Thyroid gland (tissue), 4 donors: Measurements from ENCODE around the gene CAMTA1. TPM values are rescaled to one million over a fixed set of nuclear protein-coding genes. Genes with fewer than 3 reads are reported as not detected.

ENCODE experiments used
- DNase-seq, 2 donors: peaks; one replicate each; pipeline ENCODE4 v3.0.0-alpha.2; 2019
- H3K27ac ChIP-seq, 3 donors: fragments of 200-600 bp; sonication (generic); 1 replicate in 2 of 3; 2 replicates in 1 of 3; pipeline ENCODE4 v1.5.1; 2016 to 2019; ENCODE audit warnings: mild to moderate bottlenecking in 1 of 3, moderate library complexity in 1 of 3
- H3K27me3 ChIP-seq: fragments of 200-600 bp; sonication (generic); one replicate; pipeline ENCODE4 v1.5.1; 2019
- H3K36me3 ChIP-seq, 2 donors: fragments of 200-600 bp; sonication (generic); one replicate each; pipeline ENCODE4 v1.5.1; 2016 to 2019
- H3K4me1 ChIP-seq, 2 donors: fragments of 200-600 bp; sonication (generic); one replicate each; pipeline ENCODE4 v1.5.1; 2017 to 2019
- H3K4me3 ChIP-seq, 3 donors: fragments of 200-600 bp; sonication (generic); replicated peaks in 1 of 3; 1 replicate in 2 of 3; 2 replicates in 1 of 3; pipeline ENCODE4 v1.5.1; 2016; ENCODE audit warnings: mild to moderate bottlenecking in 1 of 3
- H3K9me3 ChIP-seq: fragments of 200-600 bp; sonication (generic); one replicate; pipeline ENCODE4 v1.5.1; 2017
- CTCF ChIP-seq, 6 experiments: fragments of 200-600 bp in 3 of 6; fragments of 450-650 bp in 3 of 6; sonication (generic) in 3 of 6; IDR thresholded peaks; one replicate each; pipeline ENCODE4 v1.5.1; 2016 to 2019; ENCODE audit warnings: antibody characterized with exemption in 6 of 6, mild to moderate bottlenecking in 2 of 6, inconsistent platforms in 1 of 6, moderate library complexity in 1 of 6
- POLR2A ChIP-seq, 2 donors: fragments of 450-650 bp; IDR thresholded peaks; one replicate each; pipeline ENCODE4 v1.6.1; 2017; ENCODE audit warnings: antibody characterized with exemption in 2 of 2, mild to moderate bottlenecking in 2 of 2, moderate library complexity in 1 of 2
- WGBS, 2 donors: methylation state at CpG; one replicate each; pipeline ENCODE4 v1.1.5; 2017; 5-methylcytosine and 5-hydroxymethylcytosine counted together
- intact Hi-C: fragments of 100-400 bp; cut with DNase I; formaldehyde crosslinking; loops from one replicate; pipeline ENCODE4 v1.15.1; 2023
- total RNA-seq, 4 donors: library from RNA; depleted of rRNA; stranded (reverse); fragments of >200 nt; gene quantifications; one replicate each; pipeline ENCODE4 v1.2.3, GENCODE V29; 2016

Gene CAMTA1
- total RNA-seq, 4 donors from 2014 or later = 63.9 to 124 (median 101) TPM

GRCh38 chr1:7406641-7407543, 621.6 kb downstream of the CAMTA1 start:
- 79 to 82% methylated on average over 17 to 18 of the region's 18 CpGs for WGBS, 2 donors
- Histone ChIP-seq H3K4me3 (no peak overlapping the region), H3K27me3 (no peaks in the 10 kb centered on the region), H3K4me1 (no peaks in the 10 kb centered on the region), H3K9me3 (no peaks in the 10 kb centered on the region), H3K27ac (no peak overlapping the region), H3K36me3 (no peaks in the 10 kb centered on the region)
- no peak for TF ChIP-seq POLR2A (IDR thresholded peaks at IDR 0.05)
- TF ChIP-seq CTCF (IDR thresholded peaks at IDR 0.05) = no peak
- intact Hi-C loops = no loop called here
- DNase-seq = peak in 1 of 2 donors; percentile 28

GRCh38 chr1:7407544-7407895, 622.3 kb downstream of the CAMTA1 start:
- no peak for DNase-seq
- no peak overlapping the region for H3K4me3 ChIP-seq
- H3K4me1 ChIP-seq = no peaks in the 10 kb centered on the region
- WGBS, 2 donors = 96 to 100% methylated on average over 5 to 7 of the region's 7 CpGs
- TF ChIP-seq CTCF (IDR thresholded peaks at IDR 0.05) (no peak), POLR2A (IDR thresholded peaks at IDR 0.05) (no peak)
- H3K27me3 ChIP-seq = no peaks in the 10 kb centered on the region
- intact Hi-C loops = no loop called here
- no peak overlapping the region for H3K27ac ChIP-seq
- H3K9me3 ChIP-seq = no peaks in the 10 kb centered on the region
- H3K36me3 ChIP-seq = no peaks in the 10 kb centered on the region

- no peaks in the 10 kb centered on the region for H3K27me3 ChIP-seq
- intact Hi-C loops = no loop called here
- H3K27ac ChIP-seq = no peak overlapping the region
- TF ChIP-seq POLR2A (IDR thresholded peaks at IDR 0.05) (no peak), CTCF (IDR thresholded peaks at IDR 0.05) (no peak)
- H3K4me3 ChIP-seq = no peak overlapping the region
- WGBS, 2 donors = 90 to 94% methylated on average over 16 to 18 of the region's 23 CpGs
- no peaks in the 10 kb centered on the region for H3K9me3 ChIP-seq
- DNase-seq = no peak
- no peaks in the 10 kb centered on the region for H3K36me3 ChIP-seq
- H3K4me1 ChIP-seq = no peaks in the 10 kb centered on the region
Observed at GRCh38 chr1:7407980-7408770, 622.9 kb downstream of the CAMTA1 start.

- Histone ChIP-seq H3K4me1 (no peaks in the 10 kb centered on the region), H3K27me3 (no peaks in the 10 kb centered on the region), H3K27ac (no peak overlapping the region), H3K4me3 (no peak overlapping the region), H3K36me3 (no peaks in the 10 kb centered on the region), H3K9me3 (no peaks in the 10 kb centered on the region)
- no peak for DNase-seq
- intact Hi-C loops = no loop called here
- TF ChIP-seq POLR2A (IDR thresholded peaks at IDR 0.05) = no peak
- TF ChIP-seq CTCF (IDR thresholded peaks at IDR 0.05) = no peak
- 87 to 100% methylated on average over 3 to 5 of the region's 5 CpGs for WGBS, 2 donors
Observed at GRCh38 chr1:7408771-7409150, 623.5 kb downstream of the CAMTA1 start.

- Histone ChIP-seq H3K27ac (no peak overlapping the region), H3K4me3 (no peak overlapping the region), H3K27me3 (no peaks in the 10 kb centered on the region), H3K36me3 (no peaks in the 10 kb centered on the region), H3K4me1 (no peaks in the 10 kb centered on the region), H3K9me3 (no peaks in the 10 kb centered on the region)
- TF ChIP-seq CTCF (IDR thresholded peaks at IDR 0.05) = no peak
- no peak for TF ChIP-seq POLR2A (IDR thresholded peaks at IDR 0.05)
- 93 to 96% methylated on average over 6 of the region's 8 CpGs for WGBS, 2 donors
- no peak for DNase-seq
- intact Hi-C loops = no loop called here
Observed at GRCh38 chr1:7409278-7409677, 624.0 kb downstream of the CAMTA1 start.
